Measurements from ENCODE around the gene KRTAP17-1. TPM values are rescaled to one million over a fixed set of nuclear protein-coding genes. Genes with fewer than 3 reads are reported as not detected.

Gene KRTAP17-1
- polyA plus RNA-seq, 1 of the 3 experiments (the other 2 are of a cell fraction): not detected

GRCh38 chr17:41296846-41297245 is 18.7 kb downstream of the KRTAP17-1 start:
- no peaks in the 10 kb centered on the region for H3K9me2 ChIP-seq
- no peak overlapping the region for H3K4me3 ChIP-seq (ENCODE audit: low read depth in 2 of 2, low read length in 1 of 2)
- H3K27ac ChIP-seq (ENCODE audit: low read depth in 2 of 2, low read length in 1 of 2): no peak overlapping the region
- 23% methylated on average over 1 of the region's 1 CpG for WGBS (ENCODE audit: low lambda C conversion rate)
- H3K4me1 ChIP-seq (ENCODE audit: control insufficient read depth in 1 of 2, insufficient read depth in 2 of 2, low read depth in 1 of 2, low read length in 1 of 2): peaks cover 0 to 3% of the 10 kb centered on the region in 2 experiments; a peak in 1 of 4 replicates
- H3K4me2 ChIP-seq: no peak overlapping the region
- H3K9me3 ChIP-seq: no peaks in the 10 kb centered on the region
- no peaks in the 10 kb centered on the region for H3K79me2 ChIP-seq (ENCODE audit: insufficient read depth)
- H3F3A ChIP-seq (replicated peaks; ENCODE audit: insufficient read depth): no peaks in the 10 kb centered on the region
- H3K27me3 ChIP-seq (ENCODE audit: insufficient read depth): peaks cover 48% of the 10 kb centered on the region; the same call in 1 of the 2 replicates
- no peaks in the 10 kb centered on the region for H3K36me3 ChIP-seq (replicated peaks in 1 of 2; ENCODE audit: control insufficient read depth in 1 of 2, insufficient read depth in 2 of 2, low read length in 1 of 2)
- no peak overlapping the region for H2AFZ ChIP-seq (ENCODE audit: low read depth)
- TF ChIP-seq MEF2A (IDR thresholded peaks at IDR 0.05; ENCODE audit: borderline replicate concordance, low read depth): no peak
- no peak for TF ChIP-seq FOSL2 (IDR thresholded peaks at IDR 0.05; ENCODE audit: borderline replicate concordance, low read depth)
- TF ChIP-seq MAX (IDR thresholded peaks at IDR 0.05; ENCODE audit: low read depth): no peak
- TF ChIP-seq MXI1 (IDR thresholded peaks at IDR 0.05; ENCODE audit: low read depth, low read length): no peak
- no peak for TF ChIP-seq RCOR1 (IDR thresholded peaks at IDR 0.05; ENCODE audit: low read length)
- no peak for TF ChIP-seq RXRA (IDR thresholded peaks at IDR 0.05; ENCODE audit: borderline replicate concordance, low read depth)
- no peak for TF ChIP-seq USF1 (IDR thresholded peaks at IDR 0.05; ENCODE audit: borderline replicate concordance, low read depth)
- TF ChIP-seq TAF1 (IDR thresholded peaks at IDR 0.05; ENCODE audit: borderline replicate concordance, low read depth, low read length): no peak
- TF ChIP-seq CHD2 (IDR thresholded peaks at IDR 0.05; ENCODE audit: low read length, partially characterized antibody): no peak
- TF ChIP-seq IRF3 (IDR thresholded peaks at IDR 0.05; ENCODE audit: low read depth, low read length): no peak
- no peak for TF ChIP-seq TEAD4 (IDR thresholded peaks at IDR 0.05; ENCODE audit: borderline replicate concordance, insufficient read depth)
- TF ChIP-seq CTCF (IDR thresholded peaks at IDR 0.05): no peak
- no peak for TF ChIP-seq USF2 (IDR thresholded peaks at IDR 0.05; ENCODE audit: borderline replicate concordance, low read depth, low read length)
- TF ChIP-seq NRF1 (IDR thresholded peaks at IDR 0.05; ENCODE audit: low read depth, low read length): no peak
- TF ChIP-seq NFIC (IDR thresholded peaks at IDR 0.05; ENCODE audit: borderline replicate concordance): no peak
- no peak for TF ChIP-seq ZBTB33 (IDR thresholded peaks at IDR 0.05; ENCODE audit: borderline replicate concordance, low read depth)
- no peak for TF ChIP-seq EZH2phosphoT487 (IDR thresholded peaks at IDR 0.05; ENCODE audit: borderline replicate concordance, low read depth)
- no peak for TF ChIP-seq POLR2AphosphoS5 (IDR thresholded peaks at IDR 0.05; ENCODE audit: low read depth, low read length)
- no peak for TF ChIP-seq EP300 (IDR thresholded peaks at IDR 0.05; ENCODE audit: borderline replicate concordance in 1 of 2, low read depth in 1 of 2, low read length in 1 of 2)
- no peaks in the 10 kb centered on the region for H4K20me1 ChIP-seq (ENCODE audit: insufficient read depth)
- POLR2A ChIA-PET: no interaction called here
- no peak for DNase-seq
- H3K9ac ChIP-seq: no peak overlapping the region
- CTCF ChIA-PET: no interaction called here

Measured in SK-N-SH (cell line).